ENCODE data around the gene C1QTNF6.
"Not testable (repeated sequence)": the region's sequence is repeated elsewhere in the genome, so short reads cannot be mapped to it uniquely, and the experiment has no call there.

The C1QTNF6 gene

GRCh38 chr22:37187891-37188761 lies at the start of gene C1QTNF6:
C1QTNF6 (minus strand) TSS chr22:37188247; CDS start chr22:37188213, 34 bp downstream.
- DNase-seq (ENCODE audit: low spot score): no peak

- DNase-seq (ENCODE audit: low spot score): no peak
Observed at GRCh38 chr22:37235897-37236607, 48.0 kb upstream of the C1QTNF6 start.

- no peak for DNase-seq (ENCODE audit: low spot score)
Observed at GRCh38 chr22:37234736-37235711, 47.0 kb upstream of the C1QTNF6 start.

GRCh38 chr22:37233751-37234631 lies 45.9 kb upstream of the C1QTNF6 start:
- DNase-seq (ENCODE audit: low spot score): no peak

DNA sequence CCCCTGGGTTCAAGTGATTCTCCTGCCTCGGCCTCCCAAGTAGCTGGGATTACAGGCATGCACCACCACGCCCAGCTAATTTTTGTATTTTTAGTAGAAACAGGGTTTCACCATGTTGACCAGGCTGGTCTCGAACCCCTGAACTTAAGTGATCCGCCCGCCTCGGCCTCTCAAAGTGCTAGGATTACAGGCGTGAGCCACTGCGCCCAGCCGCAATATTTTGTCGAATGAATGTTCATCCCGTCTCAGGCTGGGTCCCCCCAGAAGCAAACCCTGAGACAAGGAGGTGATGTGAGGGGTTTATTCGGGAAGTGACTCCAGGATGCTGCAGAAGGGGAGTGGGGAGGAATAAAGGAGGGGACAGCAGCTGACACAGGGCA lies 45.3 kb upstream of the C1QTNF6 start:
- DNase-seq (ENCODE audit: low spot score): not testable (repeated sequence)

DNA sequence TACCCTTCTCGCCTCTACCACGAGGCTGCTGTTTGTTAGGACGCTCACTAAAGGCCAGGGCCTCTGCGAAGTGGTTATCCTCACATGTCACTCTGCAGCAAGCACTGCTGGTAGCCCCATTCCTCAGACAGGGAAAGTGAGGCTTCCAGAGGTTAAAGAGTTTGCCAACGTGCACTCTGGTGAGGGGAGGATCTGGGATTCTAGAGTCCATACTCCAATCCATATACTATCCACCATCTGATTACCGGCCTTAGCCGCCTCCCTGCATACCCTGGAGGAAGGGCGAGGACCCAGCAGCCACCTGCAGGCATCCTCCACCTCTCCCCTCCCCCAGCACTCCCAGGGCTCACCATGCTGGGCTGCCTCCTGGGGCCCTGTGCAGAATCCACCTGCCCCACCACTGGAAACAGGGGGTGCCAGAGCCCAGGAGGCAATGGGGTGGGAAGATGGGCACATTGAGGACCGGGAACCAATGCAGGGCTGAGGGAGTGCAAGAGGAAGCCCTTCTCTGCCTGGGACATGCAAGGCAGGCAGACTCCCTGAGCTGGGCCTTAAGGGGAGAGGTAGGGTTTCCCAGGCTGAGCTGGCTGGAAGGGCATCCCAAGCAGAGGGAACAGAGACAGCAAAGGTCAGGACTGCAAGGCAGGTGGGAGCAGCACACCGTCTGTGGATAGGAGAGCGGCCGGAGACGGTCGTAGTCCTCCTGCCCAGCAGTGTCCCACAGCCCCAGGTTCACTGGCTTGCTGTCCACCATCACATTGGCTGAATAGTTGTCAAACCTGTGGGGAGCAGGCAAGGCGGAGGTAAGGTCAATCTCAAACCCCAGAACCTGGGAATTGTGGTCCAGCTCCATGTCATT lies 44.3 kb upstream of the C1QTNF6 start:
- DNase-seq (ENCODE audit: low spot score): no peak

GRCh38 chr22:37231406-37232139 lies 43.5 kb upstream of the C1QTNF6 start:
- no peak for DNase-seq (ENCODE audit: low spot score)

GRCh38 chr22:37230673-37231405 lies 42.8 kb upstream of the C1QTNF6 start:
- DNase-seq (ENCODE audit: low spot score): no peak

- DNase-seq (ENCODE audit: low spot score): no peak
Observed at GRCh38 chr22:37229805-37230672, 42.0 kb upstream of the C1QTNF6 start.

- peak; percentile 10 for DNase-seq (ENCODE audit: low spot score)
Observed at GRCh38 chr22:37229012-37229804, 41.2 kb upstream of the C1QTNF6 start.

DNA sequence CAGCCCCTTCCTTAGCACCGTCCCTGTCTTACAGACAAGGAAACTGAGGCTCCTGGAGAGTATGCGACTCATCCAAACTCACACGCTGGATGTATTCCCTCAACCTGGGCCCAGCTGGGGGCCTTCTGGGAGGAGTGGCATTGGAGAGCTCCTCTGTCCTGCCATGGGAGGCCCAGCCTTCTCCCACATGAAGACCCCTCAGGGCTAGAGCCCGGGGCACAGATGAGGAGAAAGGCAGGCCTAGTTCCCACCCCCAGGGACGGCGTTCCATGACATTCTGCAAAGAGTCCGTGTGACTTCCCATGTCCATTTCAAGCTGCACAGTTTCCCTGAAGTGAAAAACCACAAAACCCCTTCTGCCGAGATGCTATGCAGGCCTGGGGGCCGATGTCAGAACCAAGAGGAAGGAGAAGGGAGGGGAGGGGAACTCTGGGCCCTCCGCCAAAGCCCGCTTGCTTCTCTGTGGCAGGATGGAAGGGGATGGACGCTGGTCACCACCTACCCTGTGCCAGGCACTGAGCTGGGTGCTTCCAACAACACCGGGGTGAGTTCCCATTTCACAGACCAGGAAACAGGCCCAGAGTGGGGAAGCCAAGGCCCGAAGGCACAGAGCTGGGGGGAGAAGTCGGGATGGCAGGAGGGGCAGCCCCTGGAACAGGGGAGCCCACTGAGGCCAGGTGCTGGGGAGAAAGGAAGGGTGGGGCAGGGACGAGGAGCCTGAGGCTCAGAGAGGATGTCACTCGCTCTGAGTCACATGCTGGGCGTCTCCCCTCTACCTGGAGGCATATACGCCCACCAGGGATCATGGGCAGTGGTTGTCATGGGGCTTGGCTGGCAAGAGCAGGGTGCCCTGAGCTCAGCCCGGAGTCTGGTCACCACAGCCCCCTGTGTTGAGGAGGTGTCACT lies 40.3 kb upstream of the C1QTNF6 start:
- peak; percentile 12 for DNase-seq (ENCODE audit: low spot score)

DNA sequence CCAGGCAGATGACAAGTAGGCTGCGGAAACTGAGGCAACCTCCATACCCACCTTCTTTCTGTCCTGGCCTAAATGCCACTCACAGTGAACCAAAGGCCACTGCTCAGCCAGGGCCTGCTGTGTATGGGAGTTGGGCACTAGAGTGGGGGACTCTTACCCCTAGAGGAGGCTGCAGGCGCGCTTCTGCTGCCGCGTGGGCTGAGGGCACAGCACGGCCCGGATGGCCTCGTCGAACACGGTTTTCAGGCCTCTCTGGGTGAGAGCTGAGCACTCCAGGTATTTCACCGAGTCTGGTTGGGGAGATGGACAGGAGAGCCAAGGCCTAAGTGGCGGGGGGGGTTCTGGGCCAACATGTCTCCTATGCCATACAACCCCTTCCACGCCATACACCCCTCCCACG lies 38.5 kb upstream of the C1QTNF6 start:
- DNase-seq (ENCODE audit: low spot score): no peak

DNA sequence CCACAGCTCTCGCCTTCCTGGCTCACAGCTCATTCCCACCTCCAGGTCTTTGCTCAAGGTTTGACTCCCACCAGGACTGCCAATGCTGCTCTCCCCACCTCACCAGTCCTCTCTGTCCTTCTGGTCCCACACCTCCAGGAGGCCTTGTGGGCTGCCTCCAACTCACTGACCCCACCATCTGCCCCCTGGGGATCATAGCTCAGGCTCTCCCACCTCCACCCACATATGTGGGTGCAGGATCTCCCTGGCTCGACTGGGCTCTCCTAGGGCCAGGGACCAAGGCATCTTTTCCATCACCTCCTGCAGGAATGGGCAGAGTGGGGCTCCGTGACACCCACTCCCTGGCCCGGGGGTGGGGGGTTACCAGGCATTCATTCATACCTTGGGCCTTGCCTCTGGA lies 38.0 kb upstream of the C1QTNF6 start:
- no peak for DNase-seq (ENCODE audit: low spot score)

- no peak for DNase-seq (ENCODE audit: low spot score)
Observed at GRCh38 chr22:37225481-37225880, 37.4 kb upstream of the C1QTNF6 start.

DNA sequence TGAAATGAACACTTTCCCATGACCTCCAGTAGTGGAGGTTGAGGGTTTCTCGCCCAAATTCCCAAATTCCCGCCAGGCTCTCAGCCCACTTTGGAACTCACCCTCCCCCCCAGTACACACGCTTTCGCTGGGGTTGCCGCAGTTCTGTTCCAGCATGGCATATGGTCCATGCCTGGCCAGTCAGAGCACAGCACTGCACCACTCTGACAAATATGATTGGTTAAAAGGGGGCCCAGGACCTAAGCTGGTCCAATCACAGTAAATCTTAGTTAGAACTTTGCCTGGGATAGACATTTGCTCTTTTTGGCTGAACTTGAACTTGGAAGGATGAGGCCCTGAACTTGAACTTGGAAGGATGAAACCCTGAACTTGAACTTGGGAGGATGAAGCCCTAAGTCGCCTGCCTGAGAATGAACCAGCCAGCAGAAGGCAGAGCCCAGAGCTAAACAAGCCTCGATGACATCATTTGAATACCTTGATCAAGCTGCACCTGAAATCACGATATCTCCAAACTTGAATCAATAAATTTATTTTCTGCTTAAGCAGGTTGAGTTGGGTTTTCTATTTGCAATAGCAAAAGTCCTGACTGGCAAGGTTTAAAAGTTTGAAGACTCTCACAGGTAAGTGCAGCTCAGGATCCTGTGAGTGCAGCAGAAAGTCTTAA lies 36.8 kb upstream of the C1QTNF6 start:
- no peak for DNase-seq (ENCODE audit: low spot score)
